Epithelial cell of umbilical artery (primary cell): ENCODE results near the gene RRAGA. TPM values are rescaled to one million over a fixed set of nuclear protein-coding genes. Genes with fewer than 3 reads are reported as not detected.

ENCODE experiments used
- total RNA-seq: library from RNA; depleted of rRNA; stranded (reverse); fragments of >200 nt; gene quantifications from 2 replicates; pipeline ENCODE4 v1.2.3, GENCODE V29; 2014

The RRAGA gene
- total RNA-seq = 31.8 and 32.8 TPM in 2 replicates

DNA sequence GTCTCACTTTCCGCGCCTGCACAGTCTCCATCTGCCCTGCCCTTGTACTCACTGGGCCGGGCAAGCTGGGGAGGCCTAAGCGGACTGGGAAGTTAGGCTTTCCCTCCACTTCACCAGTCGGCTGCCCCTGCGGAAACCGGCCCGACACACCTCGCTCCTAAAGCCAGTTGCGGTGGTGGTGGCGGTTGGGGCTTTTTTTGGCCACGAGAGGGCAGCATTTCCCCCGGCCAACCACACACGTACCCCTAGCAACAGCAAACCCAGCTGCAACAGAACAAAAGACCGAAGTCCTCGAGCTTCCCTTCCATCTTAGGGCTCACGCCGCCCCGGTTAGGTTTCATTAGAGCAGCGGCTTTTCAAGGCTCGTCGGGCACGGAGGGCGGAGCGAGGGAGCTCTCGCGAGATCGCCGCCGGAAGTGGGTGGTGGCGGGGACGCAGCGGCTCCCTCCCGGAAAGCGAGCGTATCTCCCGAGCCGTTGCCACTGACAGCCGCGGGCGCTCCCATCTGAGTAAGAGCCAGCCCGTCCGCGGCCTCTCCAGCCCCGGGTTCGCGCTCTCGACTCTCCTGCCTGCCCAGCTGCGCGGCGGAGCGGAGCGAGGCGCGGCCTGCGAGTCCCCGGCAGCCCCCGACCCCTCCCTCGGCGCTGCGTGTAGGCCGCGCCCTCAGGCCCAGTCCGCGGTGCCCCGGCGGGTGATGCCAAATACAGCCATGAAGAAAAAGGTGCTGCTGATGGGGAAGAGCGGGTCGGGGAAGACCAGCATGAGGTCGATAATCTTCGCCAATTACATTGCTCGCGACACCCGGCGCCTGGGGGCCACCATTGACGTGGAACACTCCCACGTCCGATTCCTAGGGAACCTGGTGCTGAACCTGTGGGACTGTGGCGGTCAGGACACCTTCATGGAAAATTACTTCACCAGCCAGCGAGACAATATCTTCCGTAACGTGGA, at the start of gene RRAGA:
TSS of gene RRAGA (plus strand) at position 462 of the 951 bp plus-strand sequence. CDS start at position 695, 233 bp downstream.

DNA sequence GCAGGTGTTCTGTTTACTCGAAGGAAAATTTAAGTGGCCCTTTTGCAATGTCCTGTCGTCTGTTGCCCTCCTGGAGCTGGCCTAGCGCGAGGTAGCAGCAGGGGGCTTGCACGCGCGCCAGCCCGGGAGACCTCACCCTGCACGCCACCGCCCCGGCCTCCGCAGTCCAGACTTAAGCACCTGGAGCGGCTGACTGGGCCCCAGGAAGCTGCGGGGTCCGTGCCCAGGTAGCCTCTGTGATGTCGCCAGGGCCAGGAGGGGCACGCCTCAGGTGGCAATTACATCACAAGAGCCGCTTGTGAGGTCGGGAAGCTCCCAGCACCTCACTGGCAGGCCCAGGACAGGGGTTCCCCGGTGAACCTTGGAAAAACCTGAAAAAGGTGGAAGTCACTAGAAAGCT, 16.2 kb upstream of the RRAGA start, which contains the start of gene SAXO1:
TSS of gene SAXO1 (minus strand) at position 195 of the 400 bp plus-strand sequence. CDS start 301 bp downstream, outside the sequence.

Other genes with a start within 250 kb of the RRAGA start
- not detected in 2 replicates for gene SAXO1, start 16.2 kb upstream of the RRAGA start, total RNA-seq
- 18.8 and 22.0 TPM in 2 replicates for gene HAUS6, start 53.5 kb downstream of the RRAGA start, total RNA-seq
- 46.4 and 72.8 TPM in 2 replicates for gene PLIN2, start 78.1 kb downstream of the RRAGA start, total RNA-seq
- 66.7 and 71.8 TPM in 2 replicates for gene DENND4C, start 181.3 kb downstream of the RRAGA start, total RNA-seq